ENCODE data around the gene CD86.

- TF ChIP-seq, protein P1, sequence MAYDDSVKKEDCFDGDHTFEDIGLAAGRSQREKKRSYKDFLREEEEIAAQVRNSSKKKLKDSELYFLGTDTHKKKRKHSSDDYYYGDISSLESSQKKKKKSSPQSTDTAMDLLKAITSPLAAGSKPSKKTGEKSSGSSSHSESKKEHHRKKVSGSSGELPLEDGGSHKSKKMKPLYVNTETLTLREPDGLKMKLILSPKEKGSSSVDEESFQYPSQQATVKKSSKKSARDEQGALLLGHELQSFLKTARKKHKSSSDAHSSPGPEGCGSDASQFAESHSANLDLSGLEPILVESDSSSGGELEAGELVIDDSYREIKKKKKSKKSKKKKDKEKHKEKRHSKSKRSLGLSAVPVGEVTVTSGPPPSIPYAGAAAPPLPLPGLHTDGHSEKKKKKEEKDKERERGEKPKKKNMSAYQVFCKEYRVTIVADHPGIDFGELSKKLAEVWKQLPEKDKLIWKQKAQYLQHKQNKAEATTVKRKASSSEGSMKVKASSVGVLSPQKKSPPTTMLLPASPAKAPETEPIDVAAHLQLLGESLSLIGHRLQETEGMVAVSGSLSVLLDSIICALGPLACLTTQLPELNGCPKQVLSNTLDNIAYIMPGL (CRISPR knock-in tag; IDR thresholded peaks at IDR 0.05; ENCODE audit: borderline replicate concordance), result no peak
- TF ChIP-seq MAZ (IDR thresholded peaks at IDR 0.05; ENCODE audit: borderline replicate concordance, low read depth, low read length), result no peak
- TF ChIP-seq RAD21 (conservative IDR thresholded peaks at IDR 0.05 in 1 of 2, IDR thresholded peaks at IDR 0.05 in 1 of 2), result peak in 1 of 2 experiments; percentile 16; a peak in 1 of 5 replicates
- TF ChIP-seq CTCF (IDR thresholded peaks at IDR 0.05), result no peak
- no peak for TF ChIP-seq POLR2A (IDR thresholded peaks at IDR 0.05; ENCODE audit: low read length)
- TF ChIP-seq KDM5A (IDR thresholded peaks at IDR 0.05), result no peak
- no peak for TF ChIP-seq CBX2 (IDR thresholded peaks at IDR 0.05; ENCODE audit: borderline replicate concordance, low read depth)
- TF ChIP-seq CEBPB (IDR thresholded peaks at IDR 0.05), result no peak
- TF ChIP-seq ATOH8 (CRISPR knock-in tag; IDR thresholded peaks at IDR 0.05; ENCODE audit: low read depth), result no peak
- no peak for TF ChIP-seq JUNB (IDR thresholded peaks at IDR 0.05)
- TF ChIP-seq RNF2 (IDR thresholded peaks at IDR 0.05; ENCODE audit: borderline replicate concordance, low read depth), result no peak
- TF ChIP-seq NFE2L2 (conservative IDR thresholded peaks at IDR 0.05; ENCODE audit: low read length), result no peak
These were observed 37.5 kb downstream of the CD86 start for GRCh38 chr3:122092460-122093165.

Data from A549 (cell line).